Gastrocnemius medialis (tissue), 4 donors: ENCODE results near the gene WDR4. TPM values are rescaled to one million over a fixed set of nuclear protein-coding genes. Genes with fewer than 3 reads are reported as not detected.
A peak's percentile ranks its signal among the peaks of the same experiment; 100 is the strongest.
"Not testable (repeated sequence)": the region's sequence is repeated elsewhere in the genome, so short reads cannot be mapped to it uniquely, and the experiment has no call there.

Experiments used
- ATAC-seq, 2 donors: fragments of 150-250 bp; one replicate each; pipeline ENCODE4 v1.9.1; 2016
- DNase-seq, 2 donors: peaks; one replicate each; pipeline ENCODE4 v3.0.0-alpha.2; 2019
- H3K27ac ChIP-seq, 4 donors: fragments of 200-600 bp; sonication (generic); 1 replicate in 1 of 4; 2 replicates in 3 of 4; pipeline ENCODE4 v1.5.1; 2016 to 2018; ENCODE audit warnings: mild to moderate bottlenecking in 2 of 4, moderate library complexity in 1 of 4
- H3K27me3 ChIP-seq, 3 donors: fragments of 200-600 bp; sonication (generic) in 2 of 3; 1 replicate in 1 of 3; 2 replicates in 2 of 3; pipeline versions ENCODE4 v1.5.1 to v1.6.0; 2016 to 2019; ENCODE audit warnings: mild to moderate bottlenecking in 1 of 3, moderate library complexity in 1 of 3
- H3K36me3 ChIP-seq, 2 donors: fragments of 200-600 bp; sonication (generic) in 1 of 2; one replicate each; pipeline ENCODE4 v1.5.1; 2017 to 2018
- H3K4me1 ChIP-seq, 2 donors: fragments of 200-600 bp; sonication (generic) in 1 of 2; one replicate each; pipeline ENCODE4 v1.5.1; 2016 to 2017; ENCODE audit warnings: mild to moderate bottlenecking in 2 of 2
- H3K4me3 ChIP-seq, 4 donors: fragments of 200-600 bp; sonication (generic) in 3 of 4; 1 replicate in 1 of 4; 2 replicates in 3 of 4; pipeline ENCODE4 v1.5.1; 2016 to 2019; ENCODE audit warnings: mild to moderate bottlenecking in 2 of 4
- H3K9me3 ChIP-seq, 3 donors: fragments of 200-600 bp; sonication (generic) in 2 of 3; 1 replicate in 1 of 3; 2 replicates in 2 of 3; pipeline ENCODE4 v1.5.1; 2016 to 2019
- POLR2A ChIP-seq, 2 donors: fragments of 450-650 bp; IDR thresholded peaks; one replicate each; pipeline ENCODE4 v1.6.1; 2017; ENCODE audit warnings: antibody characterized with exemption in 2 of 2, mild to moderate bottlenecking in 2 of 2, moderate library complexity in 2 of 2
- in situ Hi-C, 4 donors: fragments of 200-750 bp; cut with MboI; loops; one replicate each; pipeline versions ENCODE4 v1.15.0 to v1.8.0; 2017; ENCODE audit warnings: low sequenced_read_pairs in 4 of 4
- intact Hi-C: fragments of 100-400 bp; cut with DNase I; formaldehyde crosslinking; loops from one replicate; pipeline ENCODE4 v1.15.1; 2023; ENCODE audit warnings: low total_unique reads
- total RNA-seq, 4 donors: library from RNA; depleted of rRNA; stranded (reverse); fragments of >200 nt; gene quantifications; one replicate each; pipeline versions ENCODE4 v1.1.0 to v1.2.3, GENCODE V29; 2016
- TF ChIP-seq, protein P1 (sequence below), 5 experiments: fragments of 450-650 bp in 3 of 5; fragments of 200-600 bp in 2 of 5; sonication (generic) in 2 of 5; IDR thresholded peaks in 4 of 5; conservative IDR thresholded peaks in 1 of 5; 1 replicate in 4 of 5; 2 replicates in 1 of 5; pipeline ENCODE4 v1.5.1; 2016 to 2019; ENCODE audit warnings: antibody characterized with exemption in 5 of 5, mild to moderate bottlenecking in 3 of 5, moderate library complexity in 3 of 5

WDR4 gene
- total RNA-seq, 4 donors from 2014 or later, result 1.9 to 13.3 (median 4.4) TPM

DNA sequence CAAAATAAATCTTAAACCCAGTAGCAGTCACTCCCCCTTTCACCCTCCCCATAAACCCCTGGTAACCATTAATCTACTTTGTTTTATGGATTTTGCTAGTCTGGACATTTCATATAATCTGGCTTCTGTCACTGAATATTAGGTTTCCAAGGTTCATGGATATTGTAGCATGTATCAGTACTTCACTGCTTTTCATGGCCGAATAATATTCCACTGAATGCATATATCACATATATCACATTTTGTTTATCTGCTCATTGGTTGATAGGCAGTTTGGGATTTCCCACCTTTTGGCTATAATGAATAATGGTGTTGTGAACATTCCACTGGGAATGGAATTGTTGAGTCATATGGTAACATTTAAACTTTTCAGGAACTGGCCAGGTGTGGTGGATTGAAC lies 4.6 kb upstream of the WDR4 start:
- Histone ChIP-seq H3K9me3 (no peaks in the 10 kb centered on the region), H3K36me3 (no peaks in the 10 kb centered on the region), H3K4me3 (no peak overlapping the region), H3K4me1 (peaks cover 9% of the 10 kb centered on the region in 2 donors), H3K27ac (no peak overlapping the region), H3K27me3 (no peaks in the 10 kb centered on the region)
- intact Hi-C loops, result no loop called here
- no peak for TF ChIP-seq POLR2A (IDR thresholded peaks at IDR 0.05)
- TF ChIP-seq, protein P1, sequence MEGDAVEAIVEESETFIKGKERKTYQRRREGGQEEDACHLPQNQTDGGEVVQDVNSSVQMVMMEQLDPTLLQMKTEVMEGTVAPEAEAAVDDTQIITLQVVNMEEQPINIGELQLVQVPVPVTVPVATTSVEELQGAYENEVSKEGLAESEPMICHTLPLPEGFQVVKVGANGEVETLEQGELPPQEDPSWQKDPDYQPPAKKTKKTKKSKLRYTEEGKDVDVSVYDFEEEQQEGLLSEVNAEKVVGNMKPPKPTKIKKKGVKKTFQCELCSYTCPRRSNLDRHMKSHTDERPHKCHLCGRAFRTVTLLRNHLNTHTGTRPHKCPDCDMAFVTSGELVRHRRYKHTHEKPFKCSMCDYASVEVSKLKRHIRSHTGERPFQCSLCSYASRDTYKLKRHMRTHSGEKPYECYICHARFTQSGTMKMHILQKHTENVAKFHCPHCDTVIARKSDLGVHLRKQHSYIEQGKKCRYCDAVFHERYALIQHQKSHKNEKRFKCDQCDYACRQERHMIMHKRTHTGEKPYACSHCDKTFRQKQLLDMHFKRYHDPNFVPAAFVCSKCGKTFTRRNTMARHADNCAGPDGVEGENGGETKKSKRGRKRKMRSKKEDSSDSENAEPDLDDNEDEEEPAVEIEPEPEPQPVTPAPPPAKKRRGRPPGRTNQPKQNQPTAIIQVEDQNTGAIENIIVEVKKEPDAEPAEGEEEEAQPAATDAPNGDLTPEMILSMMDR (IDR thresholded peaks at IDR 0.05 in 4 of 5, conservative IDR thresholded peaks at IDR 0.05 in 1 of 5), result no peak
- in situ Hi-C loops, result loop anchor here in 1 of 4 donors (25.0 kb wide), 1 partner anchor 97 kb away; no protein-coding TSS in a partner anchor
- DNase-seq, result no peak
- ATAC-seq, result no peak

DNA sequence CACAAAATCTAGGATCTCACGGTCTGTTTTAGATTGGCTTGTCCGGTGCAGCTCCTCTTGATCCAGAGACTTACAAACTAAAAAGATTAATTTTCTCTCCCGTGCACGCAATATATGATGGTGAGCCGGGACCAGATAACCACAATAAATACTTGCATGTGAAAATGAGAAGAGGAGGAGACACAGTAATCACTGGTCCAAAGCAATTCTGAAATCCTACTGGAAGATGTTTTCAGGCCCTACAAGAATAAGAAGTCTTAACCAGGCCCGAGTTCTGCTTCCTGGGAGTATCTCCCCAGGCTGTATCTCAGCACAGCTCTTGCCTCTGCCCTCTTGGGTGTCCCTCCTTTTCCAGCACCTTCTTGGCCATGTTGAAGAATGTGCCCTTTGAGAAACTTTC lies 1.0 kb upstream of the WDR4 start:
- in situ Hi-C loops (loop anchor here in 1 of 4 donors (25.0 kb wide), 1 partner anchor 93 kb away; no protein-coding TSS in a partner anchor), intact Hi-C loops (no loop called here)
- H3K9me3 ChIP-seq, result no peaks in the 10 kb centered on the region
- H3K36me3 ChIP-seq, result peaks cover 0 to 12% of the 10 kb centered on the region in 2 donors
- H3K27me3 ChIP-seq, result no peaks in the 10 kb centered on the region
- peak overlapping the region in 2 of 4 donors; percentile 81 to 97 for H3K27ac ChIP-seq
- H3K4me3 ChIP-seq, result peak overlapping the region in 3 of 4 donors; percentile 90 to 94 (median 90)
- TF ChIP-seq, protein P1 (IDR thresholded peaks at IDR 0.05 in 4 of 5, conservative IDR thresholded peaks at IDR 0.05 in 1 of 5), result no peak
- TF ChIP-seq POLR2A (IDR thresholded peaks at IDR 0.05), result no peak
- ATAC-seq (no peak), DNase-seq (no peak)
- peaks cover 17% of the 10 kb centered on the region in 2 donors for H3K4me1 ChIP-seq

DNA sequence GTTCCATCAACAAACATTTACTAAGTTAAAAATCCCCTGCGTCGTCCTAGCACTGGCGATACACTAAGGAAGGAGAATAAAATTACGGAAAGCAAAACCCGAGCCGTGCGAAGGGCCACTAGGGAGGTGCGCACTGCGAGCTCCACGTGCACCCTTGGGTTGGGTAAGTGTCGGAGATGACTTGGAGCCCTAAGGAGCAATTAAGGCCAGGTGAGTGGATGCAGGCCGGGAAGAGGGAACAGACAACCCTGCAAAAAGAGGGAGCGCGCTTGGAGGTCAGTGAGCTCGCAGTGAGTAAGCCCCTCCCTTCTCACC lies 704 bp downstream of the WDR4 start:
- in situ Hi-C loops, result loop anchor here in 1 of 4 donors (25.0 kb wide), 1 partner anchor 91 kb away; no protein-coding TSS in a partner anchor

DNA sequence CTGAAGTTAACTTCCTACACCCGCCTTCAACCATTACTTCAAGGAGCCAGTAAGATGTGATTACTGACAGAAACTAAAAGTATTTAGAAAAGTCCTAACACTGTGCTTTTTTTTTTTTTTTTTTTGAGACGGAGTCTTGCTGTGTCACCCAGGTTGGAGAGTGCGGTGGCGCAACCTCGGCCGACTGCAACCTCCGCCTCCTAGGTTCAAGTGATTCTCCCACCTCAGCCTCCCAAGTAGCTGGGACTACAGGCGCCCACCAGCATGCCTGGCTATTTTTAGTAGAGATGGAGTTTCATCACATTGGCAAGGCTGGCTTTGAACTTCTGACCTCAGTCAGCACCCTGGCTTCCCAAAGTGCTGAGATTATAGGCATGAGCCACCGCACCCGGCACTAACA lies 3.5 kb downstream of the WDR4 start:
- H3K27me3 ChIP-seq, H3K4me3 ChIP-seq, intact Hi-C loops, H3K27ac ChIP-seq, H3K9me3 ChIP-seq, ATAC-seq, DNase-seq: not testable (repeated sequence)
- Histone ChIP-seq H3K4me1 (peaks cover 17% of the 10 kb centered on the region in 2 donors), H3K36me3 (peaks cover 0 to 57% of the 10 kb centered on the region in 2 donors)
- in situ Hi-C loops, result loop anchor here in 1 of 4 donors (25.0 kb wide), 1 partner anchor 89 kb away; no protein-coding TSS in a partner anchor

More for the DNA sequence above, 704 bp downstream of the WDR4 start:
- no peaks in the 10 kb centered on the region for H3K9me3 ChIP-seq
- intact Hi-C loops, result loop anchor here (2.0 kb wide), 1 partner anchor 780 kb away; the partner anchor contains the start of genes HSF2BP and RRP1B
- H3K36me3 ChIP-seq, result peaks cover 0 to 29% of the 10 kb centered on the region in 2 donors
- H3K4me3 ChIP-seq, result peak overlapping the region; percentile 86 to 94 (median 90)
- peak; percentile 28 to 39 for ATAC-seq
- TF ChIP-seq POLR2A (IDR thresholded peaks at IDR 0.05), result no peak
- TF ChIP-seq, protein P1 (IDR thresholded peaks at IDR 0.05 in 4 of 5, conservative IDR thresholded peaks at IDR 0.05 in 1 of 5), result no peak
- no peak for DNase-seq
- H3K27ac ChIP-seq, result peak overlapping the region; percentile 81 to 97 (median 90)
- H3K27me3 ChIP-seq, result no peaks in the 10 kb centered on the region
- H3K4me1 ChIP-seq, result peaks cover 17% of the 10 kb centered on the region in 2 donors

DNA sequence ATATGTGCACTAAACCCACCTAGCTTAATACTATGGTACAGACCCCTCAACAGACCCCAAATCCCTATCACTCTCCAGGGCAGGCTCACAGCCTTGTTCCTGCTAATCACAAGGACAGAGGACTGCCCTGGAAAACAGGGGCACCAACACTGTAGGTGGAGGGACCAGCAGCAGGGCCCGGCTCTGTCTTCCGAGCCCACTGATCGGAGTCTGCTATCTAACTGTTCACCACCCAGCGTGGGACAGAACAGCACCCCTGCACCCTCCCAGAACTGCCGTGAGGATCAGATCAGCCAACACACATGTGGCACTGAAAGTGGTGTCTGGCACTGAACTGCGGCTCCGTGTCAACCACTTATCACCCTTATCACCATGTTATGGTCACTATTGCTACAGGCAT lies 6.2 kb downstream of the WDR4 start:
- H3K9me3 ChIP-seq, result no peaks in the 10 kb centered on the region
- H3K4me3 ChIP-seq, result no peak overlapping the region
- no peak for ATAC-seq
- H3K27ac ChIP-seq, result no peak overlapping the region
- peaks cover 0 to 77% of the 10 kb centered on the region in 2 donors for H3K36me3 ChIP-seq
- TF ChIP-seq, protein P1 (IDR thresholded peaks at IDR 0.05 in 4 of 5, conservative IDR thresholded peaks at IDR 0.05 in 1 of 5), result no peak
- in situ Hi-C loops, result no loop called here
- no peaks in the 10 kb centered on the region for H3K27me3 ChIP-seq
- DNase-seq, result no peak
- intact Hi-C loops, result no loop called here
- peaks cover 2% of the 10 kb centered on the region in 2 donors for H3K4me1 ChIP-seq
